Lower leg skin (tissue), 3 donors: ENCODE measurements around the gene URM1.

Experiments
- POLR2A ChIP-seq, 2 donors: fragments of 450-650 bp; IDR thresholded peaks; one replicate each; pipeline ENCODE4 v1.6.1; 2016 to 2017; ENCODE audit warnings: antibody characterized with exemption in 2 of 2, mild to moderate bottlenecking in 1 of 2, moderate library complexity in 1 of 2
- TF ChIP-seq, protein P1 (sequence below), 3 donors: fragments of 450-650 bp; IDR thresholded peaks; one replicate each; pipeline ENCODE4 v1.5.1; 2016; ENCODE audit warnings: antibody characterized with exemption in 3 of 3, mild to moderate bottlenecking in 3 of 3, moderate library complexity in 2 of 3

- TF ChIP-seq, protein P1, sequence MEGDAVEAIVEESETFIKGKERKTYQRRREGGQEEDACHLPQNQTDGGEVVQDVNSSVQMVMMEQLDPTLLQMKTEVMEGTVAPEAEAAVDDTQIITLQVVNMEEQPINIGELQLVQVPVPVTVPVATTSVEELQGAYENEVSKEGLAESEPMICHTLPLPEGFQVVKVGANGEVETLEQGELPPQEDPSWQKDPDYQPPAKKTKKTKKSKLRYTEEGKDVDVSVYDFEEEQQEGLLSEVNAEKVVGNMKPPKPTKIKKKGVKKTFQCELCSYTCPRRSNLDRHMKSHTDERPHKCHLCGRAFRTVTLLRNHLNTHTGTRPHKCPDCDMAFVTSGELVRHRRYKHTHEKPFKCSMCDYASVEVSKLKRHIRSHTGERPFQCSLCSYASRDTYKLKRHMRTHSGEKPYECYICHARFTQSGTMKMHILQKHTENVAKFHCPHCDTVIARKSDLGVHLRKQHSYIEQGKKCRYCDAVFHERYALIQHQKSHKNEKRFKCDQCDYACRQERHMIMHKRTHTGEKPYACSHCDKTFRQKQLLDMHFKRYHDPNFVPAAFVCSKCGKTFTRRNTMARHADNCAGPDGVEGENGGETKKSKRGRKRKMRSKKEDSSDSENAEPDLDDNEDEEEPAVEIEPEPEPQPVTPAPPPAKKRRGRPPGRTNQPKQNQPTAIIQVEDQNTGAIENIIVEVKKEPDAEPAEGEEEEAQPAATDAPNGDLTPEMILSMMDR (IDR thresholded peaks at IDR 0.05): no peak
- TF ChIP-seq POLR2A (IDR thresholded peaks at IDR 0.05): no peak
Observed at GRCh38 chr9:128390813-128391711, 19.9 kb downstream of the URM1 start.
